Measurements from ENCODE around the gene PLEKHG4. TPM values are rescaled to one million over a fixed set of nuclear protein-coding genes. Genes with fewer than 3 reads are reported as not detected.

Gene PLEKHG4
- total RNA-seq, 1 donor from 2014 or later: 9.8 TPM

- TF ChIP-seq POLR2A (IDR thresholded peaks at IDR 0.05) (no peak), CTCF (IDR thresholded peaks at IDR 0.05) (no peak), POLR2AphosphoS5 (IDR thresholded peaks at IDR 0.05; ENCODE audit: insufficient read depth in 1 of 2, low read depth in 1 of 2) (no peak)
- H3K27me3 ChIP-seq: no peaks in the 10 kb centered on the region
- no peak overlapping the region for H3K27ac ChIP-seq
- peaks cover 30% of the 10 kb centered on the region for H3K4me1 ChIP-seq
- H3K9me3 ChIP-seq: no peaks in the 10 kb centered on the region
- DNase-seq (ENCODE audit: extremely low spot score in 2 of 2): no peak
- peak overlapping the region in 1 of 2 donors; percentile 67 for H3K4me3 ChIP-seq
- intact Hi-C loops (cut with DNase I): no loop called here
- no peaks in the 10 kb centered on the region for H3K36me3 ChIP-seq
Measured at GRCh38 chr16:67280090-67281015, 1.0 kb downstream of the PLEKHG4 start.

- intact Hi-C loops (cut with DNase I): no loop called here
- H3K27me3 ChIP-seq: no peaks in the 10 kb centered on the region
- no peak overlapping the region for H3K27ac ChIP-seq
- no peak for TF ChIP-seq CTCF (IDR thresholded peaks at IDR 0.05)
- no peak for TF ChIP-seq POLR2A (IDR thresholded peaks at IDR 0.05)
- TF ChIP-seq POLR2AphosphoS5 (IDR thresholded peaks at IDR 0.05; ENCODE audit: insufficient read depth in 1 of 2, low read depth in 1 of 2): no peak
- no peak overlapping the region for H3K4me3 ChIP-seq
- H3K36me3 ChIP-seq: no peaks in the 10 kb centered on the region
- H3K9me3 ChIP-seq: no peaks in the 10 kb centered on the region
- H3K4me1 ChIP-seq: peaks cover 25% of the 10 kb centered on the region
- DNase-seq (ENCODE audit: extremely low spot score in 2 of 2): no peak
Measured at GRCh38 chr16:67281536-67282446, 2.5 kb downstream of the PLEKHG4 start.

- TF ChIP-seq POLR2AphosphoS5 (IDR thresholded peaks at IDR 0.05; ENCODE audit: insufficient read depth in 1 of 2, low read depth in 1 of 2) (no peak), CTCF (IDR thresholded peaks at IDR 0.05) (no peak), POLR2A (IDR thresholded peaks at IDR 0.05) (no peak)
- DNase-seq (ENCODE audit: extremely low spot score in 2 of 2): no peak
- Histone ChIP-seq H3K36me3 (no peaks in the 10 kb centered on the region), H3K4me1 (peaks cover 18% of the 10 kb centered on the region), H3K9me3 (no peaks in the 10 kb centered on the region), H3K4me3 (no peak overlapping the region), H3K27me3 (no peaks in the 10 kb centered on the region), H3K27ac (no peak overlapping the region)
- intact Hi-C loops (cut with DNase I): no loop called here
Measured at GRCh38 chr16:67282447-67282805, 3.1 kb downstream of the PLEKHG4 start.

GRCh38 chr16:67283039-67283825 is 3.9 kb downstream of the PLEKHG4 start:
- TF ChIP-seq POLR2A (IDR thresholded peaks at IDR 0.05) (no peak), CTCF (IDR thresholded peaks at IDR 0.05) (no peak), POLR2AphosphoS5 (IDR thresholded peaks at IDR 0.05; ENCODE audit: insufficient read depth in 1 of 2, low read depth in 1 of 2) (no peak)
- DNase-seq (ENCODE audit: extremely low spot score in 2 of 2): no peak
- H3K27me3 ChIP-seq: no peaks in the 10 kb centered on the region
- no peak overlapping the region for H3K27ac ChIP-seq
- no peaks in the 10 kb centered on the region for H3K36me3 ChIP-seq
- H3K4me1 ChIP-seq: peaks cover 10% of the 10 kb centered on the region
- H3K4me3 ChIP-seq: no peak overlapping the region
- intact Hi-C loops (cut with DNase I): no loop called here
- H3K9me3 ChIP-seq: no peaks in the 10 kb centered on the region
